Mesothelial cell of epicardium (in vitro differentiated cells): ENCODE measurements around the gene GPANK1. TPM values are rescaled to one million over a fixed set of nuclear protein-coding genes. Genes with fewer than 3 reads are reported as not detected.

Experiments
- DNase-seq, 2 experiments: peaks; one replicate each; pipeline ENCODE4 v3.0.0; 2021; ENCODE audit warnings: low spot score in 2 of 2; ENCODE audit not compliant: unreplicated experiment in 2 of 2
- H3K27ac Mint-ChIP-seq: 2 replicates; pipeline ENCODE4 v1.8.0; 2021; ENCODE audit warnings: mixed read lengths
- H3K27me3 Mint-ChIP-seq: 2 replicates; pipeline ENCODE4 v1.8.0; 2021; ENCODE audit warnings: low read depth, mixed read lengths
- H3K36me3 Mint-ChIP-seq: 2 replicates; pipeline ENCODE4 v1.8.0; 2021; ENCODE audit warnings: mixed read lengths
- H3K4me1 Mint-ChIP-seq: 2 replicates; pipeline ENCODE4 v1.8.0; 2021; ENCODE audit warnings: mixed read lengths
- H3K4me3 Mint-ChIP-seq: 2 replicates; pipeline ENCODE4 v1.8.0; 2021; ENCODE audit warnings: mild to moderate bottlenecking, moderate library complexity, mixed read lengths
- H3K9me3 Mint-ChIP-seq: 2 replicates; pipeline ENCODE4 v1.8.0; 2021; ENCODE audit warnings: mixed read lengths
- CTCF ChIP-seq: fragments of 200-600 bp; sonication (generic); IDR thresholded peaks from one replicate; pipeline ENCODE4 v1.5.0; 2021; ENCODE audit warnings: antibody characterized with exemption; ENCODE audit not compliant: unreplicated experiment
- total RNA-seq: library from RNA; stranded (reverse); gene quantifications from 3 replicates; pipeline ENCODE4 v1.2.1, GENCODE V29; 2021

The GPANK1 gene
- total RNA-seq: 12.7 to 14.8 TPM (median 14.3 TPM) in 3 replicates

DNA sequence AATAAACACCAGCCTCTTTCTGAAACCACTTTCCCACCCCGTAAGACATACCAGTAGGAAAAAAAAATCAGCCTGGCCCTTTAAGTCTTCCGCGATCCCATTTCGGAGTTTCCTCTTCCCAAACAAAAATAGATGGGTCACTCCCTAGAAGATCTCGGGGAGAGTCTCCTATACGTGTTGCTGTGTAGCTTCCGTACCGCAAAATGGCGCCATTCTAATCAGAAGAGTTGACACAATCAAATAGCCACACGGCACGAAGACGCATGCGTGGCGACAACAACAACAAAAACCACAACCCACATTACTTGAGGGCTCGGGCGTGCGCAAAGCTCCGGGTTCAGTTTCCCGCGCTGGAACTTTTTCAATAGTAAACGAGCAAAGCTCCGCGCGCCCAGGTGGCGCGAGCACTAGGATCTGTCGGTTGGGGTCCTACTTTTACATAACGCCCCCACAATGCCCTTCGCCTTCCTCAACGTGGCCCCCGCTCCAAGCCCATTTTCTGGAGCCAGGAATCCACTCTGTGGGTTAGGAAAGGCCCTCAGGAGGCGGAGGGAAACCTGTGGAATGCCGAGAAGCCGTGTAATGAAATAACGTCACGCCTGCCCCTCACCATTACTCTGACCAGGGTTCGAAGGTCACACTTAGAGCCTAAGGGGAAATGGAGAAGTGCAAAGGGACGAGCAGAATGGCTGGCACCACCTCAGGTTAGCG lies at the start of gene GPANK1:
GPANK1 (minus strand) TSS at position 208 of the 711 bp plus-strand sequence. CDS start 519 bp downstream, outside the sequence.
- DNase-seq: peak; percentile 61 to 82
- H3K4me3 Mint-ChIP-seq: peak within 1 kb of the TSS; percentile 86
- H3K27ac Mint-ChIP-seq: peak within 1 kb of the TSS; percentile 95
- peaks cover 13% of the 10 kb centered on the region for H3K36me3 Mint-ChIP-seq
- no peaks in the 10 kb centered on the region for H3K27me3 Mint-ChIP-seq
- peaks cover 50% of the 10 kb centered on the region for H3K4me1 Mint-ChIP-seq
- no peak for TF ChIP-seq CTCF
- no peaks in the 10 kb centered on the region for H3K9me3 Mint-ChIP-seq

DNA sequence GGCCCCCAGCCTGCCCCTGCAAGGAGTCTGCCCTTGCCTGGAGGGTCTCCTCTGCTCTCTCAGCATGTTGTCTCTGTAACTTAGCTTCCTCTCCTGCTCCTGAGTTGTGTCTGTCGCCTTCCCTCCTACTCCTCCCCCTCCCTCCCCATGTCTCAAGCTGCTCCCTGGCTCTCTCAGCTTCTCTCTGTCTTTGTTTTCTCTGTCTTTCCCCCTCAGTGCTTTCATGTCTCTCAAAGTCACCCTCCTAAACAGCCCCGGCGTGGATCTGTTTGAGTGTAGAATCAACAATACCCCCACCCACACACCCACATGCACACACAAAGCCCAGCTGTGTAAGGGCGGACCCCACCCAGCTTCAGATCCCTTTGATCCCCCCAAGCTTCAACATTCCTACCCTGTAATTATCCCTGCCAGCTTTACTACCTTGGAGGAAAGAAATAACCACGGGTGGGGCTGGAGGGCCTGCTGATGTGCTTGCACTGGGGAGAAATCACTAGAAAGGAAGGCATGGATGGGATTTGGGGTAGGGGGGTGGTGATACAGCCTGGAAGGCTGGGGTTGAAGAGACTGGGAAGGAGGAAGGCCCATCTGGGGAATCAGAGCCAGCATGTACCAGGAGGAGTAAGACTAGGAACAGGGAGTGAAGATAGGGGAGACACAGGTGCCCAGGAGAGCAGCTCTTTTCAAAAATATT lies 49.3 kb upstream of the GPANK1 start:
- no peak for TF ChIP-seq CTCF
- peak overlapping the region; percentile 99 for H3K27ac Mint-ChIP-seq
- peaks cover 45% of the 10 kb centered on the region for H3K4me1 Mint-ChIP-seq
- no peaks in the 10 kb centered on the region for H3K27me3 Mint-ChIP-seq
- no peak for DNase-seq
- no peaks in the 10 kb centered on the region for H3K36me3 Mint-ChIP-seq
- H3K4me3 Mint-ChIP-seq: no peak overlapping the region
- H3K9me3 Mint-ChIP-seq: no peaks in the 10 kb centered on the region

GRCh38 chr6:31713465-31713864 lies 48.7 kb upstream of the GPANK1 start:
- peaks cover 40% of the 10 kb centered on the region for H3K4me1 Mint-ChIP-seq
- no peaks in the 10 kb centered on the region for H3K9me3 Mint-ChIP-seq
- H3K36me3 Mint-ChIP-seq: no peaks in the 10 kb centered on the region
- no peaks in the 10 kb centered on the region for H3K27me3 Mint-ChIP-seq
- TF ChIP-seq CTCF: no peak
- H3K27ac Mint-ChIP-seq: peak overlapping the region; percentile 99
- H3K4me3 Mint-ChIP-seq: no peak overlapping the region
- DNase-seq: no peak

DNA sequence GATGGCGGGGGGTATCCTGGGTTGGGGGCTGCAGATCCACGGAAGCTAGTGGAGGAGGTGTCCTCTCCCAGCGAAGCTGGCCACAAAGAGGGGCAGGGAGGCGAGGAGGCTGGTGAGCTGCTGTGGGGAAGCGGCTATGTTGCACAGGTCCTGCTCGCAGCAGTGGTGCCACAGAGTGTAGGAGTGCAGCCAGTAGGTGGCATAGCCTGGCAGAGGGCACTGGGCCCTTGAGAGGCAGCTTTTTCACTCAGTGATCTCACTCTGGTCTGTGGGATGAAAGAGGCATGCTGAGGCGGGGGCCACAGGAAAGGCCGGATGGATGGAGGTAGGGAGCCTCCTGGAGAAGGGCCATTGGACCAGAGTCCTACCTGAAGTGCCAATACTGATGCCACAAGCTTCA lies 47.5 kb upstream of the GPANK1 start:
- H3K4me3 Mint-ChIP-seq: no peak overlapping the region
- peak overlapping the region; percentile 69 for H3K27ac Mint-ChIP-seq
- peaks cover 28% of the 10 kb centered on the region for H3K4me1 Mint-ChIP-seq

GRCh38 chr6:31711233-31711632 lies 46.4 kb upstream of the GPANK1 start:
- Mint-ChIP-seq H3K4me3 (no peak overlapping the region), H3K27ac (no peak overlapping the region), H3K4me1 (peaks cover 26% of the 10 kb centered on the region), H3K36me3 (no peaks in the 10 kb centered on the region), H3K9me3 (no peaks in the 10 kb centered on the region), H3K27me3 (no peaks in the 10 kb centered on the region)
- no peak for TF ChIP-seq CTCF
- no peak for DNase-seq

More for the DNA sequence above, 47.5 kb upstream of the GPANK1 start:
- no peak for DNase-seq
- H3K27me3 Mint-ChIP-seq: no peaks in the 10 kb centered on the region
- no peaks in the 10 kb centered on the region for H3K9me3 Mint-ChIP-seq
- H3K36me3 Mint-ChIP-seq: no peaks in the 10 kb centered on the region
- no peak for TF ChIP-seq CTCF
